NCI-H187 (cell line): ENCODE results near the gene PLD2.
"Not testable (repeated sequence)": the region's sequence is repeated elsewhere in the genome, so short reads cannot be mapped to it uniquely, and the experiment has no call there.

Experiments
- DNase-seq, 2 experiments: peaks; one replicate each; lab custom pipeline; 2025; lab: John Stamatoyannopoulos, UW

Gene PLD2

GRCh38 chr17:4790705-4791088 is 16.3 kb upstream of the PLD2 start:
- DNase-seq, result no peak

- no peak for DNase-seq
These were observed 11.8 kb upstream of the PLD2 start for GRCh38 chr17:4795168-4795567.

- DNase-seq, result no peak
These were observed 10.4 kb upstream of the PLD2 start for GRCh38 chr17:4796552-4796920.

- no peak for DNase-seq
These were observed 6.3 kb upstream of the PLD2 start for GRCh38 chr17:4800462-4801196.

- no peak for DNase-seq
These were observed 4.7 kb upstream of the PLD2 start, which contains the start of gene C17orf114 for GRCh38 chr17:4802228-4802627. Gene C17orf114 (minus strand): TSS chr17:4802328.

- DNase-seq, result no peak
These were observed 536 bp upstream of the PLD2 start for GRCh38 chr17:4806456-4806776.

GRCh38 chr17:4807605-4808377 is 839 bp downstream of the PLD2 start:
- no peak for DNase-seq

- no peak for DNase-seq
These were observed 1.4 kb downstream of the PLD2 start for GRCh38 chr17:4808378-4808767.

- no peak for DNase-seq
These were observed 3.8 kb downstream of the PLD2 start for GRCh38 chr17:4810696-4811290.

- DNase-seq, result no peak
These were observed 4.5 kb downstream of the PLD2 start for GRCh38 chr17:4811471-4811870.

- no peak for DNase-seq
These were observed 5.7 kb downstream of the PLD2 start for GRCh38 chr17:4812690-4813089.

- DNase-seq, result no peak
These were observed 8.2 kb downstream of the PLD2 start for GRCh38 chr17:4815043-4815675.

GRCh38 chr17:4816826-4817225 is 9.9 kb downstream of the PLD2 start:
- no peak for DNase-seq

- DNase-seq, result no peak
These were observed 11.3 kb downstream of the PLD2 start for GRCh38 chr17:4818276-4818675.

GRCh38 chr17:4822835-4823234 is 15.9 kb downstream of the PLD2 start:
- DNase-seq, result no peak

GRCh38 chr17:4823373-4824089 is 16.6 kb downstream of the PLD2 start:
- DNase-seq, result peak in 1 of 2 experiments; percentile 7

GRCh38 chr17:4827399-4827798 is 20.4 kb downstream of the PLD2 start:
- no peak for DNase-seq

GRCh38 chr17:4832829-4833177 is 25.9 kb downstream of the PLD2 start:
- not testable (repeated sequence) for DNase-seq

- DNase-seq, result peak; percentile 47 to 81
These were observed 26.4 kb downstream of the PLD2 start, which contains the start of gene MINK1 for GRCh38 chr17:4833178-4833940. Gene MINK1 (plus strand): TSS chr17:4833340. CDS start chr17:4833584, 244 bp downstream.

- no peak for DNase-seq
These were observed 27.2 kb downstream of the PLD2 start for GRCh38 chr17:4833941-4834680.

GRCh38 chr17:4834681-4835020 is 27.7 kb downstream of the PLD2 start:
- no peak for DNase-seq
